HEK293 (cell line): Measurements from ENCODE around the gene MATN4.

Experiments
- CTCF ChIP-seq: fragments of 450-650 bp; formaldehyde crosslinking; IDR thresholded peaks from 2 replicates; pipeline ENCODE4 v1.5.1; 2016; ENCODE audit warnings: missing biosample characterization, missing genetic modification characterization
- MEIS1 ChIP-seq: sonication (generic); formaldehyde crosslinking; IDR thresholded peaks from 2 replicates; pipeline ENCODE4 v1.8.1; 2022; ENCODE audit warnings: missing genetic modification reagents, mild to moderate bottlenecking, borderline replicate concordance
- PRDM10 ChIP-seq: fragments of 450-650 bp; formaldehyde crosslinking; IDR thresholded peaks from 2 replicates; pipeline ENCODE4 v1.5.1; 2016; ENCODE audit warnings: missing biosample characterization, missing genetic modification characterization
- ZNF155 ChIP-seq: fragments of 450-650 bp; formaldehyde crosslinking; IDR thresholded peaks from 2 replicates; pipeline ENCODE4 v1.5.1; 2016; ENCODE audit warnings: missing biosample characterization, missing genetic modification characterization
- ZNF423 ChIP-seq: fragments of 450-650 bp; formaldehyde crosslinking; IDR thresholded peaks from 2 replicates; pipeline ENCODE4 v1.5.1; 2016; ENCODE audit warnings: missing biosample characterization, missing genetic modification characterization
- ZNF558 ChIP-seq: fragments of 450-650 bp; formaldehyde crosslinking; IDR thresholded peaks from 2 replicates; pipeline ENCODE4 v1.5.1; 2016; ENCODE audit warnings: missing biosample characterization, missing genetic modification characterization
- ZNF76 ChIP-seq: fragments of 450-650 bp; formaldehyde crosslinking; IDR thresholded peaks from 2 replicates; pipeline ENCODE4; 2016; ENCODE audit warnings: low read depth, missing biosample characterization, missing genetic modification characterization, borderline replicate concordance
- ZNF776 ChIP-seq: fragments of 450-650 bp; formaldehyde crosslinking; IDR thresholded peaks from 2 replicates; pipeline ENCODE4 v1.5.0; 2017; ENCODE audit warnings: missing biosample characterization, missing genetic modification characterization, borderline replicate concordance
- TF ChIP-seq, protein P1 (sequence below): fragments of 450-650 bp; IDR thresholded peaks from 2 replicates; pipeline ENCODE4 v1.5.1; 2018; ENCODE audit warnings: missing biosample characterization, missing genetic modification characterization
- TF ChIP-seq, protein P2 (sequence below): fragments of 450-650 bp; formaldehyde crosslinking; IDR thresholded peaks from 2 replicates; pipeline ENCODE4 v1.5.1; 2016; ENCODE audit warnings: missing biosample characterization, missing genetic modification characterization

DNA sequence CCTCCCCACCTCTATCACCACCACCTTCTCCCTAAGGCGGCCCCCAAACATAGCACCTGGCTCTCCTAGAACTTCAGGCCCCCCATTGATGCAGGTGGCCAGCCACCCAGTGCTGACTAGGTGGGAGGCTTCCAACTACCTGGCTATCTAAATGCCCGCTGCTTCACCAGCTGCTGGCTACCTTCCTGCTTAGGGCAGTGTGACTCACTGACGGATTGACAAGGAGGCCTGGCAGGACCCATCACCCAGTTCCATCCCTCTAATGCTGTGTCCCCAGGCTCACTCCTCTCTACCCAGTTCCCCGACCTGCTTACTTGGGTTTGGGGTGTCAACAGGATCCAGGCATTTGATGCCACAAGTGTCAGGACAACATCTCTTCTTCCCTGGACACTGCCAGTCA, 54.8 kb downstream of the MATN4 start:
- TF ChIP-seq ZNF155 (no peak), ZNF76 (tag by site-specific recombination) (no peak), CTCF (tag by site-specific recombination) (no peak), ZNF776 (tag by site-specific recombination) (no peak), PRDM10 (tag by site-specific recombination) (no peak), ZNF558 (no peak), MEIS1 (no peak), ZNF423 (tag by site-specific recombination) (no peak)
- TF ChIP-seq, protein P1, sequence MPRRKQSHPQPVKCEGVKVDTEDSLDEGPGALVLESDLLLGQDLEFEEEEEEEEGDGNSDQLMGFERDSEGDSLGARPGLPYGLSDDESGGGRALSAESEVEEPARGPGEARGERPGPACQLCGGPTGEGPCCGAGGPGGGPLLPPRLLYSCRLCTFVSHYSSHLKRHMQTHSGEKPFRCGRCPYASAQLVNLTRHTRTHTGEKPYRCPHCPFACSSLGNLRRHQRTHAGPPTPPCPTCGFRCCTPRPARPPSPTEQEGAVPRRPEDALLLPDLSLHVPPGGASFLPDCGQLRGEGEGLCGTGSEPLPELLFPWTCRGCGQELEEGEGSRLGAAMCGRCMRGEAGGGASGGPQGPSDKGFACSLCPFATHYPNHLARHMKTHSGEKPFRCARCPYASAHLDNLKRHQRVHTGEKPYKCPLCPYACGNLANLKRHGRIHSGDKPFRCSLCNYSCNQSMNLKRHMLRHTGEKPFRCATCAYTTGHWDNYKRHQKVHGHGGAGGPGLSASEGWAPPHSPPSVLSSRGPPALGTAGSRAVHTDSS (tag by site-specific recombination) = no peak
- TF ChIP-seq, protein P2, sequence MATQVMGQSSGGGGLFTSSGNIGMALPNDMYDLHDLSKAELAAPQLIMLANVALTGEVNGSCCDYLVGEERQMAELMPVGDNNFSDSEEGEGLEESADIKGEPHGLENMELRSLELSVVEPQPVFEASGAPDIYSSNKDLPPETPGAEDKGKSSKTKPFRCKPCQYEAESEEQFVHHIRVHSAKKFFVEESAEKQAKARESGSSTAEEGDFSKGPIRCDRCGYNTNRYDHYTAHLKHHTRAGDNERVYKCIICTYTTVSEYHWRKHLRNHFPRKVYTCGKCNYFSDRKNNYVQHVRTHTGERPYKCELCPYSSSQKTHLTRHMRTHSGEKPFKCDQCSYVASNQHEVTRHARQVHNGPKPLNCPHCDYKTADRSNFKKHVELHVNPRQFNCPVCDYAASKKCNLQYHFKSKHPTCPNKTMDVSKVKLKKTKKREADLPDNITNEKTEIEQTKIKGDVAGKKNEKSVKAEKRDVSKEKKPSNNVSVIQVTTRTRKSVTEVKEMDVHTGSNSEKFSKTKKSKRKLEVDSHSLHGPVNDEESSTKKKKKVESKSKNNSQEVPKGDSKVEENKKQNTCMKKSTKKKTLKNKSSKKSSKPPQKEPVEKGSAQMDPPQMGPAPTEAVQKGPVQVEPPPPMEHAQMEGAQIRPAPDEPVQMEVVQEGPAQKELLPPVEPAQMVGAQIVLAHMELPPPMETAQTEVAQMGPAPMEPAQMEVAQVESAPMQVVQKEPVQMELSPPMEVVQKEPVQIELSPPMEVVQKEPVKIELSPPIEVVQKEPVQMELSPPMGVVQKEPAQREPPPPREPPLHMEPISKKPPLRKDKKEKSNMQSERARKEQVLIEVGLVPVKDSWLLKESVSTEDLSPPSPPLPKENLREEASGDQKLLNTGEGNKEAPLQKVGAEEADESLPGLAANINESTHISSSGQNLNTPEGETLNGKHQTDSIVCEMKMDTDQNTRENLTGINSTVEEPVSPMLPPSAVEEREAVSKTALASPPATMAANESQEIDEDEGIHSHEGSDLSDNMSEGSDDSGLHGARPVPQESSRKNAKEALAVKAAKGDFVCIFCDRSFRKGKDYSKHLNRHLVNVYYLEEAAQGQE (tag by site-specific recombination) = no peak
